DMS114 treated with DMSO at 0.1 percent for 48 hours (cell line): Measurements from ENCODE around the gene DGCR6L.
"Not testable (repeated sequence)": the region's sequence is repeated elsewhere in the genome, so short reads cannot be mapped to it uniquely, and the experiment has no call there.

Source experiments
- DNase-seq: peaks from one replicate; lab custom pipeline; 2025; ENCODE audit not compliant: unreplicated experiment; lab: John Stamatoyannopoulos, UW

The DGCR6L gene

GRCh38 chr22:20292673-20293232, 27.1 kb downstream of the DGCR6L start:
- no peak for DNase-seq

DNA sequence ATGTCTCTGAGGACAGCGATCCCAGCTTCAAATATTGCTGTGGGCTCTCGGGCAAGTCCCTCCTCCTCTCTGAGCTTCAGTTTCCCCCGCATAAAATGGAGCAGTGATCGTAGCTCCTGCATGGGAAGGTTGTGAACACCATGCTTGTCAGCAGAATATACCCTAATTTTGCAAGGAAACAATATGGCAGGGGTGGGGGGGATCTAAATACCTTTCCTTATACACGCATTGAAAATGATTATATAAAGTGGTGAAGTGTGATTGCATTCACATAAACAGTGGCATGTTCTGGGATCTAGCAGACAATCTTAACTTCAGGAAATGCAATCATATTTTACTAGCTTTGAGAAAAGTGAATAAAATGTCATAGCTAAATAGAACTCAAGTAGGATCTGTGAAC, 27.8 kb downstream of the DGCR6L start:
- DNase-seq, result no peak

DNA sequence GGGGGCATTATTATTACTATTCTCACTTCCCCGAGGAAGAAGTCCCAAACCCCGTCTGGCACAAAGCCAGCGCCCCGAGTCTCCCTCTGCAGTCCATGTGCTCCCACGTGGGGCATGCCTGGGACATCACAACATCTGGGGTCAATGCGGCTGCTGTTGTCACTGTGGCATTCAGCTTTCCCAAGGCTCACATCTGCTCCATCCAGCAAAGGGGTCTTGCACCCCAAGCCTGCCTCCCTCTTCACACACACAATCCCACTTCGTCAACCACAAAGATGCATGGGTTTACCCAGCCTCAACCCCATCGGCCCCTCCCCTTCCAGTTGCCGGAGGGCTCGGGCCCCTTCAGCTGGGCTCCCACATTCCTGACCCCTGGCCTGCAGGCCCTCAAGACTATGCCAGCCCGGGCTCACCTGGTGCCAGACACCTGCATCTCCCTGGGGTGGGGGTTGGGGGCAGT, 28.2 kb downstream of the DGCR6L start:
- no peak for DNase-seq

- DNase-seq, result no peak
Observed at GRCh38 chr22:20291249-20291586, 28.6 kb downstream of the DGCR6L start.

GRCh38 chr22:20290578-20291248, 29.1 kb downstream of the DGCR6L start:
- DNase-seq, result no peak

DNA sequence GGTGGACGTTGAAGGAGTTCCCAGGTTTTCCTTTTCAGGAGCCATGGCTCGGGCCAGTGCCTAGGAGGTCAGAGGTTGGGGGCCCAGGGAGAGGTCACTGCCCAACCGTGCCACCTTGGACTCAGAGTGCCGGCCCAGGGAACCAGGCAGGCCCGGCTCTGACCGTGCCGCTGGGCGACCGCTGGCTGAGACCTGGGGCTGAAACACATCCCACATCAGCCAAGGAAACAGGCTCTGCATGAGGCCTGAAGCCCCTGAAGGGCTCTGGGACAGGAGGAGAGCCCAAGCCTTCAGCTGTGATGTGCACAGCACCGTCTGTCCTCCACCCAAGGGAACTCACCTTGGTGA, 29.8 kb downstream of the DGCR6L start:
- no peak for DNase-seq

GRCh38 chr22:20289182-20290044, 30.4 kb downstream of the DGCR6L start:
- not testable (repeated sequence) for DNase-seq

- not testable (repeated sequence) for DNase-seq
Observed at GRCh38 chr22:20286784-20287423, 33.0 kb downstream of the DGCR6L start.

- not testable (repeated sequence) for DNase-seq
Observed at GRCh38 chr22:20286312-20286660, 33.6 kb downstream of the DGCR6L start.

DNA sequence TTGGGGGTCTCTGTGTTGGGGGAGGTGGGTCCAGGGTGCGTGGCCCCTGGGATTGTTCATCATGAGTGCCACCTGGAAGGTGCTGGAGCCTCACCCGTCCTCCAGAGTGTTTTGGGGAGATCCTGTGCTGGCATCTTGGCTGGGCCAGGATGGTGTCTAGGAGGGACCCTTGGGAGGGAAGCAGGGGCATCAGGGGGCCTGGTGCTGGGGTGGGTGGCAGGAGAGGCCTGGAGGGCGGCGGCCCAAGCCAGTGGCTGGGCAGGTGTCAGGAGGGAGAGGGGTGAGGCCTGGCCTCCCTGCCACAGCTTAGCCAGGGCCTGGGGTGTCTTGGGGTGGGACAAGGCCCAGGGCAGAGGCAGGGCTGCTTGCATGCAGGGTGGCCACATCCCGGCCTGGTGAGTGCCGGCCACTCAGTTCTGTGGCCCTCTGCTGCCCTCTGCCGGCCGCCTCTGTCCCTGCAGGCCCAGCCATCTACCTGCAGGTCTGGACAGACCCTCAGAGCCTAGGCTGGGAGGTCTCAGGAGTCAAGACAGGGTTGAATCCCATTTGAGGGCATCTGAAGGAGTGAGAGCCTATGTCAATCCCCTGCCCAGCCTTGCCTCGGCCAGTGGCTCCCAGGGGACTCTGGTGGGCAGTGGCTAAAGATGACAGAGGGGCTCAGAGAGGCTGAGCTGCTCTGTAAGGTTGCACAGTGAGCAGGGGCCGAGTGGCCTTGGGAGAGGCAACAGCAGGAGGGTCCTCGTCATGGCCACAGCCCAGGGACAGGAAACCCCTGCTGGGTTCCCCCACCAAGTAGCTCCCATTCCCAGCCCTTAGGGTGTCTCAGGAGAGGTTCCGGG, 34.2 kb downstream of the DGCR6L start:
- DNase-seq, result peak; percentile 7

GRCh38 chr22:20284471-20285086, 35.3 kb downstream of the DGCR6L start:
- no peak for DNase-seq

DNA sequence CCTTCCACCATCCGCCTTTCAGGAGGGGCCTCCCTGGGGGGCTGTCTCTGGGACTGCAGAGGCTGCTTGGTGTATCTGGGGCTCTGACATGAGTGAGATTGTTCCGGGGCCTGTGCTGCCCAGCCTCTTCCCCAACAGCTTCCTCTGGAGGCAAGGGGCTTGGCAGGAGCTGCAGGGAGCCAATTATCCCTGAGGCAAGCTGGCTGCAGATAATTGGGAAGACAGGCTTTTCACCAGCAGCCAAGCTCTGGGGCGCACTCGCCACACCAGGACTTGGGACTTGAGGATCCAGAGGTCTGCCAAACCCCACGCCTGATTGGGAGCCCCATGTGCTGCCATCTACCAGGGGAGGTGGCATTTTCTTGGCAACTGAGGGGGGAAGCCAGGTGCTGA, 36.2 kb downstream of the DGCR6L start:
- DNase-seq, result no peak

- no peak for DNase-seq
Observed at GRCh38 chr22:20282901-20283673, 36.8 kb downstream of the DGCR6L start.

- no peak for DNase-seq
Observed at GRCh38 chr22:20281891-20282290, 38.0 kb downstream of the DGCR6L start.

DNA sequence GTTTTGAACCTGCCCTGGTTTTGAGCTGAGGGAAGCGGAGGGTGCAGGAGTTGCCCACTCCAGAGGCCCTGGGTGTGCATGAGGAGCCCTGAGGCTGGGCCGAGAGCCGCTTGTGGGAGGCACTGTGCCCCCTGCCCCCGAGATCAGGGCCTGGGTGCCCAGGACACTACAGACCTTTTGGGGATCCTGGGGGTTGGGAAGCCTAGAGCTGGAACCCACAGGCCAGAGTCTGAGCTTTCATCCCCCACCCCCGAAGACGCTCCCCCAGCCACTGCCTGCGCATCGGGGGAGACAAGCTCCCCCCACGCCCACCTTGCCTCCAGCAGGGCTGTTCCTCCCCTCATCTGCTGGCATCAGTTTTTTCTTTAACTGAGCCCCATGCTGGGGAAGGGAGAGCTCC, 38.4 kb downstream of the DGCR6L start:
- DNase-seq, result not testable (repeated sequence)

GRCh38 chr22:20280866-20281265, 39.0 kb downstream of the DGCR6L start:
- DNase-seq, result no peak

- not testable (repeated sequence) for DNase-seq
Observed at GRCh38 chr22:20280163-20280562, 39.7 kb downstream of the DGCR6L start.

DNA sequence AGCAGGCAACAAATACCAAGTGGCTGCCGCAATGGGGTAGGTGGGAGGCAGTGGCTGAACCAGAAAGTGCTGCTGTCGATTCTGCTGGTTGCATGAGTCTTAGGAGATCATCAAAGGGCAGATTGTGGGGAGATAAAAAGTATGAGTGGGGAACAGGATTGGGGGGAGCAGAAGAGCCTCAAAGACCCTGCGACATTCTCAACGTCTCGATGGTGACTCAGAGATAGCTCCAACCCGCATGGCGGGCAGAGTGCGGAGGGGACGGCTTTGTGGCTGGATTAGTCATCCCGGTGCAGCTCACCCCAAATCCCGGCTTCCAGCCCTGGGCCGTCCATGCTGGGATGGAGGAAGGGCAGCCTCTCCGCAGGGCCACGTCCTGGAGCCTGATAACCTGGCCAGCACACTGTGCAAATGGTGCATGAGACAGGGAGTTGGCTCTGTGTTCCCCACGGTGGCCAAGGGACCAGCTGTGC, 40.2 kb downstream of the DGCR6L start:
- no peak for DNase-seq

DNA sequence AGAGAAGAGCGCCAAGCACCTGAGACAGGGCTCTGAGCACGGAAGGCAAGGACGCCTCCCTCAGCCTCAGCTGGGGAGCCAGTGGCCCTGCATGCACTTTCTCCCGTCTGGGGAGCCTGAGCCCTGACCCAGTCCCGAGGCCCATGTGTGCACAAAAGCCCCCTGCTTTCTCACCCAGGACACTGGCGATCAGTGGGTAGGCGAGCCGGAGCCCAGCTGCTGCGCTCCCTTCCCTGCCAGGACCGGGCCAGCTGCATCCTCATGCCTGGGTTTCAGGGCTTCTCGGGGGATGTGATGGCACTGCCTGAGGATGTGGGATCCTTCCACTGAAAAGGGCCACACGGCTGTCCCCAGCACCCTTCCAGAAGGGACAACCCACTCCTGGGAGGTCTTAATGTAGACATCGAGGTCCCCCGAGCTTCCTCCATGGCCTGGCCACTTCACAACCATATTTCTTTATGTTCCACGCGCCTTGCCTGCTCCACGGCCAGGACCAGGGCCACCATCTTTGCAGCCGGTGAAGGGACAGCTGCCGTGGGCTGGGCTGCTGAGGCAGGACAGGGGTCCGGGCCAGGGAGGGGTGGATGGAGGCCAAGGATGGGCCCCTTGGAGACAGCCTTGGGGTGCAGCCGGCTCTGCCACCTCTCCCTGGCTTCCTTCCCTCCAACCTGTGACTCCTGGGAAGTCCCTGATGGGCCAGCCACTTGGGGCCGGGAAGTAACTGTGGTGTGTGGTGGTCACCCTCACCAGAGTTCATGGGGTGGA, 41.0 kb downstream of the DGCR6L start:
- not testable (repeated sequence) for DNase-seq
